Measurements from ENCODE around the gene TOM1L2. TPM values are rescaled to one million over a fixed set of nuclear protein-coding genes. Genes with fewer than 3 reads are reported as not detected.
A peak's percentile ranks its signal among the peaks of the same experiment; 100 is the strongest.

TOM1L2 gene
- total RNA-seq, 1 donor from 2014 or later = 10.0 TPM

GRCh38 chr17:17827826-17828621, 144.2 kb downstream of the TOM1L2 start:
- intact Hi-C loops (cut with micrococcal nuclease) = no loop called here
- Mint-ChIP-seq H3K36me3 (ENCODE audit: low read depth) (peaks cover 26% of the 10 kb centered on the region), H3K4me3 (peak overlapping the region; percentile 33), H3K27me3 (no peaks in the 10 kb centered on the region), H3K27ac (peak overlapping the region; percentile 9), H3K9me3 (no peaks in the 10 kb centered on the region), H3K4me1 (peaks cover 65% of the 10 kb centered on the region)
- no peak for DNase-seq

- Mint-ChIP-seq H3K9me3 (no peaks in the 10 kb centered on the region), H3K4me3 (peak overlapping the region; percentile 73), H3K27ac (peak overlapping the region; percentile 95), H3K4me1 (peaks cover 71% of the 10 kb centered on the region), H3K27me3 (no peaks in the 10 kb centered on the region), H3K36me3 (ENCODE audit: low read depth) (peaks cover 23% of the 10 kb centered on the region)
- DNase-seq = no peak
- intact Hi-C loops (cut with micrococcal nuclease) = loop anchor here (1.0 kb wide), 1 partner anchor 7 kb away; no protein-coding TSS in a partner anchor
Observed at GRCh38 chr17:17826942-17827785, 145.0 kb downstream of the TOM1L2 start.

GRCh38 chr17:17826342-17826713, 145.9 kb downstream of the TOM1L2 start:
- no peaks in the 10 kb centered on the region for H3K27me3 Mint-ChIP-seq
- peaks cover 21% of the 10 kb centered on the region for H3K36me3 Mint-ChIP-seq (ENCODE audit: low read depth)
- peak overlapping the region; percentile 95 for H3K27ac Mint-ChIP-seq
- DNase-seq = peak; percentile 74
- peak overlapping the region; percentile 73 for H3K4me3 Mint-ChIP-seq
- H3K9me3 Mint-ChIP-seq = no peaks in the 10 kb centered on the region
- H3K4me1 Mint-ChIP-seq = peaks cover 75% of the 10 kb centered on the region
- intact Hi-C loops (cut with micrococcal nuclease) = loop anchor here (1.0 kb wide), 1 partner anchor 8 kb away; no protein-coding TSS in a partner anchor

- intact Hi-C loops (cut with micrococcal nuclease) = loop anchor here (2.0 to 5.0 kb wide), 3 partner anchors 32 to 212 kb away; partner anchors contain the start of genes ATPAF2 and GID4
- Mint-ChIP-seq H3K9me3 (no peaks in the 10 kb centered on the region), H3K27ac (peak overlapping the region; percentile 95), H3K36me3 (ENCODE audit: low read depth) (peaks cover 21% of the 10 kb centered on the region), H3K4me1 (peaks cover 81% of the 10 kb centered on the region), H3K27me3 (no peaks in the 10 kb centered on the region), H3K4me3 (peak overlapping the region; percentile 78)
- peak; percentile 72 for DNase-seq
Observed at GRCh38 chr17:17824783-17825614, 147.2 kb downstream of the TOM1L2 start.

GRCh38 chr17:17824119-17824782, 147.9 kb downstream of the TOM1L2 start:
- peak overlapping the region; percentile 78 for H3K4me3 Mint-ChIP-seq
- DNase-seq = no peak
- peaks cover 83% of the 10 kb centered on the region for H3K4me1 Mint-ChIP-seq
- no peaks in the 10 kb centered on the region for H3K27me3 Mint-ChIP-seq
- H3K36me3 Mint-ChIP-seq (ENCODE audit: low read depth) = peaks cover 26% of the 10 kb centered on the region
- H3K9me3 Mint-ChIP-seq = no peaks in the 10 kb centered on the region
- intact Hi-C loops (cut with micrococcal nuclease) = loop anchor here (2.0 to 5.0 kb wide), 3 partner anchors 31 to 213 kb away; partner anchors contain the start of genes ATPAF2 and GID4
- peak overlapping the region; percentile 93 for H3K27ac Mint-ChIP-seq

- Mint-ChIP-seq H3K4me1 (peaks cover 84% of the 10 kb centered on the region), H3K9me3 (no peaks in the 10 kb centered on the region), H3K27me3 (no peaks in the 10 kb centered on the region), H3K36me3 (ENCODE audit: low read depth) (peaks cover 32% of the 10 kb centered on the region), H3K4me3 (peak overlapping the region; percentile 85), H3K27ac (peak overlapping the region; percentile 93)
- intact Hi-C loops (cut with micrococcal nuclease) = loop anchor here (1.0 to 5.0 kb wide), 4 partner anchors 31 to 214 kb away; partner anchors contain the start of genes ATPAF2 and GID4
- DNase-seq = peak; percentile 95
Observed at GRCh38 chr17:17823433-17824118, 148.6 kb downstream of the TOM1L2 start.

GRCh38 chr17:17822616-17823015, 149.6 kb downstream of the TOM1L2 start:
- H3K27me3 Mint-ChIP-seq = no peaks in the 10 kb centered on the region
- H3K4me3 Mint-ChIP-seq = peak overlapping the region; percentile 85
- intact Hi-C loops (cut with micrococcal nuclease) = loop anchor here (1.0 to 5.0 kb wide), 3 partner anchors 33 to 215 kb away; partner anchors contain the start of genes ATPAF2 and GID4
- H3K27ac Mint-ChIP-seq = peak overlapping the region; percentile 74
- no peaks in the 10 kb centered on the region for H3K9me3 Mint-ChIP-seq
- peaks cover 80% of the 10 kb centered on the region for H3K4me1 Mint-ChIP-seq
- DNase-seq = no peak
- peaks cover 36% of the 10 kb centered on the region for H3K36me3 Mint-ChIP-seq (ENCODE audit: low read depth)

- intact Hi-C loops (cut with micrococcal nuclease) = loop anchor here (5.0 kb wide), 2 partner anchors 70 to 215 kb away; partner anchors contain the start of genes ATPAF2 and GID4
- peak overlapping the region; percentile 85 for H3K4me3 Mint-ChIP-seq
- no peak for DNase-seq
- H3K4me1 Mint-ChIP-seq = peaks cover 76% of the 10 kb centered on the region
- peaks cover 39% of the 10 kb centered on the region for H3K36me3 Mint-ChIP-seq (ENCODE audit: low read depth)
- no peaks in the 10 kb centered on the region for H3K9me3 Mint-ChIP-seq
- no peaks in the 10 kb centered on the region for H3K27me3 Mint-ChIP-seq
- peak overlapping the region; percentile 74 for H3K27ac Mint-ChIP-seq
Observed at GRCh38 chr17:17822189-17822588, 150.0 kb downstream of the TOM1L2 start.

GRCh38 chr17:17820463-17821158, 151.6 kb downstream of the TOM1L2 start:
- Mint-ChIP-seq H3K4me3 (peak overlapping the region; percentile 85), H3K4me1 (peaks cover 62% of the 10 kb centered on the region), H3K36me3 (ENCODE audit: low read depth) (peaks cover 42% of the 10 kb centered on the region), H3K27ac (peak overlapping the region; percentile 82), H3K27me3 (no peaks in the 10 kb centered on the region), H3K9me3 (no peaks in the 10 kb centered on the region)
- DNase-seq = no peak
- intact Hi-C loops (cut with micrococcal nuclease) = loop anchor here (5.0 kb wide), 2 partner anchors 68 to 217 kb away; partner anchors contain the start of genes ATPAF2 and GID4

- Mint-ChIP-seq H3K27ac (peak overlapping the region; percentile 82), H3K4me1 (peaks cover 58% of the 10 kb centered on the region), H3K27me3 (no peaks in the 10 kb centered on the region), H3K9me3 (no peaks in the 10 kb centered on the region), H3K4me3 (peak overlapping the region; percentile 85), H3K36me3 (ENCODE audit: low read depth) (peaks cover 45% of the 10 kb centered on the region)
- no peak for DNase-seq
- intact Hi-C loops (cut with micrococcal nuclease) = loop anchor here (5.0 kb wide), 2 partner anchors 68 to 217 kb away; partner anchors contain the start of genes ATPAF2 and GID4
Observed at GRCh38 chr17:17820046-17820445, 152.2 kb downstream of the TOM1L2 start.

GRCh38 chr17:17819561-17819995, 152.6 kb downstream of the TOM1L2 start:
- peak overlapping the region; percentile 85 for H3K4me3 Mint-ChIP-seq
- no peaks in the 10 kb centered on the region for H3K9me3 Mint-ChIP-seq
- H3K4me1 Mint-ChIP-seq = peaks cover 54% of the 10 kb centered on the region
- H3K27me3 Mint-ChIP-seq = no peaks in the 10 kb centered on the region
- peak; percentile 84 for DNase-seq
- peaks cover 50% of the 10 kb centered on the region for H3K36me3 Mint-ChIP-seq (ENCODE audit: low read depth)
- intact Hi-C loops (cut with micrococcal nuclease) = loop anchor here (1.0 kb wide), 1 partner anchor 19 kb away; no protein-coding TSS in a partner anchor
- peak overlapping the region; percentile 82 for H3K27ac Mint-ChIP-seq
